K562 (cell line): ENCODE data around the gene CERS2. TPM values are rescaled to one million over a fixed set of nuclear protein-coding genes. Genes with fewer than 3 reads are reported as not detected.

Source experiments
- ATAC-seq: fragments of 200-7000 bp; cut with Tn5 transposase; 3 replicates; pipeline ENCODE4 v1.9.1; 2020; ENCODE audit warnings: moderate library complexity
- BruUV-seq: library from RNA; stranded (reverse); fragments of 400-500 nt; replicated peaks from 2 replicates; lab custom pipeline; 2021; lab: Mats Ljungman, UMichigan
- CTCF ChIA-PET: fragments of 300-600 bp; formaldehyde crosslinking; extraction: SDS; loops from one replicate; lab custom pipeline; 2021; ENCODE audit warnings: low intra/inter-chr PET ratio; lab: Yijun Ruan, JAX
- POLR2A ChIA-PET: fragments of 300-600, 350-650 bp; sonication (Branson Sonifier 250); formaldehyde crosslinking; extraction: SDS; loops from one replicate; lab custom pipeline; 2021; ENCODE audit warnings: antibody characterized with exemption, inconsistent platforms; lab: Yijun Ruan, JAX
- DNase-seq, 4 experiments: peaks; one replicate each; pipeline versions ENCODE4 v3.0.0 to v3.0.0-alpha.2; 2011 to 2018; ENCODE audit warnings: low spot score in 3 of 4, mixed read lengths in 3 of 4; ENCODE audit errors: extremely low read depth in 1 of 4
- FAIRE-seq: peaks from 2 replicates; lab custom pipeline; 2011; peaks lifted over from hg19 to GRCh38; lab: Jason Lieb, UNC
- H2AFZ ChIP-seq: 2 replicates; pipeline ENCODE4 v1.6.0; 2011; ENCODE audit warnings: low read depth, low read length, control low read depth, inconsistent platforms
- H3K27ac ChIP-seq: fragments of 200-600 bp; 3 replicates; pipeline ENCODE4 v1.8.0; 2011; ENCODE audit warnings: low read depth, mild to moderate bottlenecking, control low read depth, inconsistent platforms, low read length, moderate library complexity, mixed read lengths; ENCODE audit errors: extremely low read depth
- H3K27me3 ChIP-seq, 2 experiments: fragments of 300-600 bp in 1 of 2; 2 replicates in 1 of 2; 3 replicates in 1 of 2; pipeline versions ENCODE4 v1.6.0 to v1.8.0; 2011; ENCODE audit warnings: inconsistent platforms in 2 of 2, low read length in 2 of 2, mild to moderate bottlenecking in 1 of 2, mixed read lengths in 1 of 2, moderate library complexity in 1 of 2; ENCODE audit not compliant: control insufficient read depth in 2 of 2, insufficient read depth in 2 of 2
- H3K36me3 ChIP-seq: fragments of 300-600 bp; 3 replicates; pipeline ENCODE4 v1.8.0; 2011; ENCODE audit warnings: mild to moderate bottlenecking, low read length, inconsistent platforms; ENCODE audit not compliant: control insufficient read depth, insufficient read depth
- H3K4me1 ChIP-seq, 2 experiments: fragments of 200-600 bp in 1 of 2; replicated peaks in 1 of 2; 2 replicates in 1 of 2; 3 replicates in 1 of 2; pipeline versions ENCODE4 v1.5.1 to v1.8.0; 2011; ENCODE audit warnings: inconsistent platforms in 2 of 2, low read length in 2 of 2, mild to moderate bottlenecking in 1 of 2, mixed read lengths in 1 of 2, moderate library complexity in 1 of 2; ENCODE audit not compliant: control insufficient read depth in 2 of 2, insufficient read depth in 2 of 2
- H3K4me2 ChIP-seq: 2 replicates; pipeline ENCODE4 v1.6.1; 2011; ENCODE audit warnings: low read length, control low read depth, inconsistent platforms, mixed read lengths; ENCODE audit not compliant: insufficient read depth
- H3K4me3 ChIP-seq: fragments of 200-600 bp; sonication (generic), shearing (Covaris generic); 2 replicates; pipeline ENCODE4 v1.5.1; 2016; ENCODE audit warnings: control low read depth, inconsistent platforms
- H3K79me2 ChIP-seq: fragments of 200-600 bp; 3 replicates; pipeline ENCODE4 v1.8.0; 2011; ENCODE audit warnings: low read length, inconsistent platforms; ENCODE audit not compliant: control insufficient read depth, insufficient read depth
- H3K9ac ChIP-seq, 2 experiments: 2 replicates each; pipeline versions ENCODE4 v1.6.0 to v1.6.1; 2011; ENCODE audit warnings: low read depth in 2 of 2, low read length in 2 of 2, control low read depth in 1 of 2, inconsistent platforms in 1 of 2, mild to moderate bottlenecking in 1 of 2, mixed read lengths in 1 of 2; ENCODE audit not compliant: insufficient read depth in 1 of 2
- H3K9me1 ChIP-seq: one replicate; pipeline ENCODE4 v1.6.0; 2011; ENCODE audit warnings: inconsistent platforms, mild to moderate bottlenecking, low read length, moderate library complexity; ENCODE audit not compliant: control insufficient read depth, insufficient read depth
- H3K9me3 ChIP-seq: replicated peaks from 2 replicates; pipeline ENCODE4 v1.5.1; 2011; ENCODE audit warnings: low read depth, low read length, inconsistent platforms; ENCODE audit not compliant: control insufficient read depth, insufficient read depth
- H4K20me1 ChIP-seq: replicated peaks from 2 replicates; pipeline ENCODE4 v1.6.1; 2011; ENCODE audit warnings: low read length, inconsistent platforms, mixed read lengths; ENCODE audit not compliant: control insufficient read depth, insufficient read depth
- E2F3 ChIP-seq: fragments of 250-450 bp; sonication (Bioruptor Pico); IDR thresholded peaks from 2 replicates; pipeline ENCODE4 v1.4.0; 2020; ENCODE audit warnings: mild to moderate bottlenecking
- FIP1L1 ChIP-seq: fragments of 200-400 bp; formaldehyde crosslinking; IDR thresholded peaks from 2 replicates; pipeline ENCODE4 v1.6.1; 2018; ENCODE audit warnings: mild to moderate bottlenecking, low read depth, low read length; ENCODE audit not compliant: poor library complexity, severe bottlenecking
- HEY1 ChIP-seq: fragments of 250-450 bp; sonication (Bioruptor Pico); IDR thresholded peaks from 2 replicates; pipeline ENCODE4 v1.5.0; 2020; ENCODE audit warnings: mild to moderate bottlenecking, moderate library complexity, borderline replicate concordance
- KDM4B ChIP-seq, 2 experiments: fragments of 450-650 bp in 1 of 2; sonication (generic) in 1 of 2; IDR thresholded peaks; 2 replicates each; pipeline ENCODE4 v1.6.1; 2016 to 2017; ENCODE audit warnings: borderline replicate concordance in 2 of 2, antibody characterized with exemption in 1 of 2, low read depth in 1 of 2, mild to moderate bottlenecking in 1 of 2
- MLX ChIP-seq, 2 experiments: fragments of 450-650 bp in 1 of 2; sonication (generic) in 1 of 2; formaldehyde crosslinking; conservative IDR thresholded peaks; 2 replicates each; pipeline versions ENCODE4 v1.4.0 to v1.8.1; 2020 to 2022; ENCODE audit warnings: mild to moderate bottlenecking in 1 of 2, missing genetic modification reagents in 1 of 2
- NFE2L1 ChIP-seq: fragments of 450-650 bp; IDR thresholded peaks from 2 replicates; pipeline ENCODE4 v1.6.1; 2016; ENCODE audit warnings: missing genetic modification characterization, low read depth, mild to moderate bottlenecking, missing compliant biosample characterization, moderate library complexity, borderline replicate concordance
- POU5F1 ChIP-seq: fragments of 150-350 bp; IDR thresholded peaks from 2 replicates; pipeline ENCODE4 v1.6.1; 2014; ENCODE audit warnings: borderline replicate concordance, low read length, low read depth, mild to moderate bottlenecking; ENCODE audit not compliant: partially characterized antibody
- PPARD ChIP-seq: fragments of 250-450 bp; sonication (Bioruptor Pico); IDR thresholded peaks from 2 replicates; pipeline ENCODE4 v1.8.0; 2022; ENCODE audit warnings: inconsistent platforms, mild to moderate bottlenecking, moderate library complexity
- PTTG1 ChIP-seq: fragments of 450-650 bp; IDR thresholded peaks from 2 replicates; pipeline ENCODE4 v1.6.1; 2016; ENCODE audit warnings: low read depth, mild to moderate bottlenecking, missing genetic modification characterization, missing compliant biosample characterization
- SMAD3 ChIP-seq: fragments of 450-650 bp; formaldehyde crosslinking; conservative IDR thresholded peaks from 2 replicates; pipeline ENCODE4 v1.4.0; 2020; ENCODE audit warnings: mild to moderate bottlenecking
- TBP ChIP-seq: optimal IDR thresholded peaks from 2 replicates; pipeline ENCODE3; 2011; ENCODE audit warnings: low read depth, low read length, improper control_type of control experiment
- ZFX ChIP-seq: sonication (generic); formaldehyde crosslinking; IDR thresholded peaks from 2 replicates; pipeline ENCODE4 v1.8.0; 2022; ENCODE audit warnings: mild to moderate bottlenecking, missing genetic modification reagents, moderate library complexity
- ZNF507 ChIP-seq: conservative IDR thresholded peaks from 2 replicates; pipeline ENCODE4 v1.6.1; 2017; ENCODE audit warnings: missing genetic modification characterization, missing compliant biosample characterization
- ZNF583 ChIP-seq: fragments of 250-450 bp; sonication (Bioruptor Pico); IDR thresholded peaks from 2 replicates; pipeline ENCODE4 v1.4.0; 2020
- WGBS: fragments of 100-300 bp; shearing (Covaris generic); methylation state at CpG from one replicate; pipeline ENCODE4 v1.1.6; 2016; ENCODE audit warnings: low coverage, mixed read lengths; ENCODE audit not compliant: insufficient coverage; ENCODE audit errors: missing lambda C conversion rate; 5-methylcytosine and 5-hydroxymethylcytosine counted together
- in situ Hi-C: fragments of 300-500 bp; cut with MboI; formaldehyde crosslinking; loops from 4 replicates; pipeline ENCODE4 v1.15.0; 2018; ENCODE audit warnings: inconsistent platforms, mixed read lengths
- intact Hi-C: fragments of 100-400 bp; cut with micrococcal nuclease; formaldehyde crosslinking; loops from 2 replicates; pipeline ENCODE4 v1.14.2; 2022
- polyA plus RNA-seq, 8 experiments: library from polyadenylated mRNA; depleted of rRNA in 4 of 8; stranded (reverse) in 5 of 8; unstranded in 3 of 8; fragments of >200 nt; fragmentation: Nextera tagmentation in 2 of 8; fragmentation: Illumina TruSeq in 1 of 8; extraction: Ambion mirVana in 2 of 8; extraction: Trizol in 1 of 8; gene quantifications; 2 replicates each; pipeline versions ENCODE4 v1.2.1 to v1.2.3, GENCODE V29; 2011 to 2014; ENCODE audit warnings: inconsistent platforms in 1 of 8, missing spikeins in 1 of 8
- total RNA-seq, 7 experiments: library from RNA; depleted of rRNA in 6 of 7; stranded (reverse); fragments of >200 nt in 6 of 7; fragmentation: Illumina TruSeq in 2 of 7; extraction: Trizol in 2 of 7; gene quantifications; 2 replicates each; pipeline versions ENCODE4 v1.2.1 to v1.2.3, GENCODE V29; 2011 to 2021; ENCODE audit warnings: low replicate concordance in 1 of 7
- TF ChIP-seq, protein P1 (sequence below): sonication (generic); formaldehyde crosslinking; IDR thresholded peaks from 2 replicates; pipeline ENCODE4 v1.8.1; 2023; ENCODE audit warnings: mild to moderate bottlenecking, missing genetic modification reagents, moderate library complexity

The CERS2 gene
- total and polyA plus RNA-seq, 9 of the 15 experiments (the other 6 are each of a cell fraction or from before 2014, with no cell fraction given), result 23.4 to 295 (median 132) TPM

DNA sequence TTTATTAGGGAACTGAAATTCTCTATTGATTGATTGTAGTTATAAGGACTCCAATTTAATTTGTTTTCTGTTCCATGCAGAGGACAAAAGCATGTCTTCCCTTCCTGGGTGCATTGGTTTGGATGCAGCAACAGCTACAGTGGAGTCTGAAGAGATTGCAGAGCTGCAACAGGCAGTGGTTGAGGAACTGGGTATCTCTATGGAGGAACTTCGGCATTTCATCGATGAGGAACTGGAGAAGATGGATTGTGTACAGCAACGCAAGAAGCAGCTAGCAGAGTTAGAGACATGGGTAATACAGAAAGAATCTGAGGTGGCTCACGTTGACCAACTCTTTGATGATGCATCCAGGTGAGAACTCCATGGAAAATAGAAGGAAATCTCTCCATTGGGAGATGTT, 47.0 kb downstream of the CERS2 start:
- TF ChIP-seq E2F3 (CRISPR knock-in tag) (no peak), KDM4B (IDR thresholded peaks at IDR 0.05; ENCODE audit: borderline replicate concordance in 2 of 2, low read depth in 1 of 2) (no peak), ZNF583 (no peak), ZFX (no peak), MLX (CRISPR knock-in tag; conservative IDR thresholded peaks at IDR 0.05) (no peak), FIP1L1 (no peak), TBP (no peak), HEY1 (CRISPR knock-in tag) (no peak), PTTG1 (tag) (no peak), ZNF507 (tag) (no peak), SMAD3 (CRISPR knock-in tag) (no peak), NFE2L1 (no peak), PPARD (no peak), POU5F1 (no peak)
- TF ChIP-seq, protein P1, sequence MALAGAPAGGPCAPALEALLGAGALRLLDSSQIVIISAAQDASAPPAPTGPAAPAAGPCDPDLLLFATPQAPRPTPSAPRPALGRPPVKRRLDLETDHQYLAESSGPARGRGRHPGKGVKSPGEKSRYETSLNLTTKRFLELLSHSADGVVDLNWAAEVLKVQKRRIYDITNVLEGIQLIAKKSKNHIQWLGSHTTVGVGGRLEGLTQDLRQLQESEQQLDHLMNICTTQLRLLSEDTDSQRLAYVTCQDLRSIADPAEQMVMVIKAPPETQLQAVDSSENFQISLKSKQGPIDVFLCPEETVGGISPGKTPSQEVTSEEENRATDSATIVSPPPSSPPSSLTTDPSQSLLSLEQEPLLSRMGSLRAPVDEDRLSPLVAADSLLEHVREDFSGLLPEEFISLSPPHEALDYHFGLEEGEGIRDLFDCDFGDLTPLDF (CRISPR knock-in tag), result no peak
- H3K27me3 ChIP-seq, result no peaks in the 10 kb centered on the region
- peaks cover 16% of the 10 kb centered on the region for H3K79me2 ChIP-seq
- H3K4me3 ChIP-seq, result no peak overlapping the region
- H3K9me3 ChIP-seq, result peaks cover 9% of the 10 kb centered on the region
- H3K9ac ChIP-seq, result no peak overlapping the region
- DNase-seq, result no peak
- no peak for ATAC-seq
- no peaks in the 10 kb centered on the region for H3K9me1 ChIP-seq
- H3K4me1 ChIP-seq, result peaks cover 0 to 9% of the 10 kb centered on the region in 2 experiments; a peak in 2 of 5 replicates
- no peak overlapping the region for H3K27ac ChIP-seq
- CTCF ChIA-PET, result no interaction called here
- intact Hi-C loops, result loop anchor here (2.0 to 10.0 kb wide), 3 partner anchors 51 to 303 kb away; partner anchors contain the start of gene ENSA
- no peak overlapping the region for H3K4me2 ChIP-seq
- POLR2A ChIA-PET, result interaction anchor here (0.6 to 1.1 kb wide), 3 partner anchors 11 to 53 kb away, joined by 3 read pairs; no protein-coding TSS in a partner anchor
- H4K20me1 ChIP-seq, result no peaks in the 10 kb centered on the region
- 90% methylated on average over 4 of the region's 4 CpGs for WGBS
- FAIRE-seq, result no peak
- peaks cover 42% of the 10 kb centered on the region for H3K36me3 ChIP-seq
- BruUV-seq, result no TSS peak
- in situ Hi-C loops, result no loop called here
- H2AFZ ChIP-seq, result no peak overlapping the region
